Nephron progenitor cell (in vitro differentiated cells): Measurements from ENCODE around the gene NFASC.
A peak's percentile ranks its signal among the peaks of the same experiment; 100 is the strongest.

Experiments used
- DNase-seq: peaks from one replicate; pipeline ENCODE4 v3.0.0; 2021
- H3K27ac Mint-ChIP-seq: 2 replicates; pipeline ENCODE4 v1.8.0; 2021; ENCODE audit warnings: mild to moderate bottlenecking, moderate library complexity, mixed read lengths
- H3K27me3 Mint-ChIP-seq: 2 replicates; pipeline ENCODE4 v1.8.0; 2021; ENCODE audit warnings: mild to moderate bottlenecking, low read depth, mixed read lengths; ENCODE audit not compliant: poor library complexity
- H3K36me3 Mint-ChIP-seq: 2 replicates; pipeline ENCODE4 v1.8.0; 2021; ENCODE audit warnings: low read depth, mixed read lengths
- H3K4me1 Mint-ChIP-seq: 2 replicates; pipeline ENCODE4 v1.8.0; 2021; ENCODE audit warnings: mixed read lengths
- H3K4me3 Mint-ChIP-seq: 2 replicates; pipeline ENCODE4 v1.8.0; 2021; ENCODE audit warnings: mild to moderate bottlenecking, moderate library complexity, mixed read lengths
- H3K9me3 Mint-ChIP-seq: 2 replicates; pipeline ENCODE4 v1.8.0; 2021; ENCODE audit warnings: mild to moderate bottlenecking, moderate library complexity, mixed read lengths
- TF ChIP-seq, protein P1 (sequence below): fragments of 200-600 bp; sonication (generic); IDR thresholded peaks from 2 replicates; pipeline ENCODE4 v1.5.0; 2021; ENCODE audit warnings: antibody characterized with exemption

The NFASC gene

DNA sequence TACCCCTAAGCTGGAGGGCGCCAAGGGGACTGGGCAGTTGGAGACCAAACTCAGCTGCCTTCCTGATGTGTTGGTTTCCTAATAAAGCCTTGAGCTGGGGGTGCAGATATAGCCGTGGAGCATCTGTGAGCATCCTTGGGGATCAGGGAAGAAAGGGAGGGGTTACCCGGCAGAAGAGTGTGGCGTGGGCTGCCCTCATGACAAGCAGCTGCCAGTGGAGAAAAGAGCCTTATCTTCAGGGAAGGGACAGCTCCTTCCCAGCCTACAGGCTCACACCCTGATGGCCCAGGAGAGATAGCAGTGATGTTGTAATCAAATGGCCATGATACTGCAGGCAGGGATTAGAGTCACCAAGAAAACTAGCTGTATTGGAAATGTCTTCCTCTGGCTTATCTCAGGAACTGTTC is 10.8 kb upstream of the NFASC start:
- DNase-seq, result no peak
- H3K36me3 Mint-ChIP-seq, result no peaks in the 10 kb centered on the region
- peaks cover 11% of the 10 kb centered on the region for H3K4me1 Mint-ChIP-seq
- TF ChIP-seq, protein P1, sequence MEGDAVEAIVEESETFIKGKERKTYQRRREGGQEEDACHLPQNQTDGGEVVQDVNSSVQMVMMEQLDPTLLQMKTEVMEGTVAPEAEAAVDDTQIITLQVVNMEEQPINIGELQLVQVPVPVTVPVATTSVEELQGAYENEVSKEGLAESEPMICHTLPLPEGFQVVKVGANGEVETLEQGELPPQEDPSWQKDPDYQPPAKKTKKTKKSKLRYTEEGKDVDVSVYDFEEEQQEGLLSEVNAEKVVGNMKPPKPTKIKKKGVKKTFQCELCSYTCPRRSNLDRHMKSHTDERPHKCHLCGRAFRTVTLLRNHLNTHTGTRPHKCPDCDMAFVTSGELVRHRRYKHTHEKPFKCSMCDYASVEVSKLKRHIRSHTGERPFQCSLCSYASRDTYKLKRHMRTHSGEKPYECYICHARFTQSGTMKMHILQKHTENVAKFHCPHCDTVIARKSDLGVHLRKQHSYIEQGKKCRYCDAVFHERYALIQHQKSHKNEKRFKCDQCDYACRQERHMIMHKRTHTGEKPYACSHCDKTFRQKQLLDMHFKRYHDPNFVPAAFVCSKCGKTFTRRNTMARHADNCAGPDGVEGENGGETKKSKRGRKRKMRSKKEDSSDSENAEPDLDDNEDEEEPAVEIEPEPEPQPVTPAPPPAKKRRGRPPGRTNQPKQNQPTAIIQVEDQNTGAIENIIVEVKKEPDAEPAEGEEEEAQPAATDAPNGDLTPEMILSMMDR, result no peak
- no peaks in the 10 kb centered on the region for H3K9me3 Mint-ChIP-seq
- H3K27me3 Mint-ChIP-seq, result peaks cover 32% of the 10 kb centered on the region
- H3K27ac Mint-ChIP-seq, result no peak overlapping the region
- no peak overlapping the region for H3K4me3 Mint-ChIP-seq

DNA sequence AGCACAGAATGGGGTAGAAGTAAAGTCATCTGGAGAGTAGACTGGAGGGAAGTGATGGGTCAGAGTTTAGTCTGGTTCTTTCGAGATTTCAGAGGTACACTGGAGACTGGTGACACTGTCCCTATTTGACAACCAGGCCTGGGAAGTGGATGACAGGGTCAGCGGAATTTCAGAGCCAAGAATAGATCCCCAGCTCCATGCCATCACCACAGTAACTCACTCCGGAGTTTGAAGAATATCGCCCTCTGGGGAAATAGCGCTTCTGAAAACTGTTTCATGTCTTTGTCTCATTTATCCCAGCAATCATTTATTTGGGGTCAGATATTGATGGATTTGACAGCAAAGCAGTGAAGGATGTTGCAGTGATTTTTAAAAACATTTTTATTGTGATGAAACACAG is 7.6 kb upstream of the NFASC start:
- DNase-seq, result no peak
- H3K27ac Mint-ChIP-seq, result no peak overlapping the region
- TF ChIP-seq, protein P1, result no peak
- peaks cover 21% of the 10 kb centered on the region for H3K27me3 Mint-ChIP-seq
- H3K9me3 Mint-ChIP-seq, result no peaks in the 10 kb centered on the region
- H3K36me3 Mint-ChIP-seq, result no peaks in the 10 kb centered on the region
- H3K4me1 Mint-ChIP-seq, result peaks cover 10% of the 10 kb centered on the region
- H3K4me3 Mint-ChIP-seq, result no peak overlapping the region

GRCh38 chr1:204863730-204864129 is 6.9 kb upstream of the NFASC start:
- Mint-ChIP-seq H3K9me3 (no peaks in the 10 kb centered on the region), H3K27me3 (peaks cover 18% of the 10 kb centered on the region), H3K4me3 (no peak overlapping the region), H3K4me1 (peaks cover 3% of the 10 kb centered on the region), H3K27ac (no peak overlapping the region), H3K36me3 (no peaks in the 10 kb centered on the region)
- DNase-seq, result no peak
- TF ChIP-seq, protein P1, result no peak

DNA sequence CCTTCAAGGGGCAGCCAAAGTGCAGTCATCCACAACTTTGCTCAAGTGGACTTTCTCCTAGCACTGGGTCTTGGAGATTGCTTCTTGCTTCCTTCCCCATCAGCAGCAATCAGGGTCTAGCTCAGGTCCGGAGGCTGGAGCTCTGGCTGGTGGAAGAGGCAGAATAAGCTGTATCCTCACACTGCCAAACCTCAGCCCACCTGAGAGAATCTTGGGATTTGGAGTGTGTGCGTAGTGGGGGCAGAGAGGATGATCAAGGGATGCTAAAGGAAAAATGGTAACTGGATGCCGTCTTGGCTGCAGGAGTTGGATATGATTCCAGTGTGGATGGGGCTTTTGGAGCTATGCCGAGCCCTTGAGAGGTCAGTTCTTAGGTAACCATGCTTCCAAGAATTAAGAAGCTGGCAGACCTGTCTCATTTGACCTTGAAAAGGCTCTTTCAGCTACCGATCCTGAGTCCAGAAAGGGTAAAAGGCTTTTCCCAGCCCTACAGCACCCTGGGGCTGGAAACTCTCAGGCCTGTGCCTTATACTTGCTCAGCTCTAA is 4.5 kb upstream of the NFASC start:
- TF ChIP-seq, protein P1, result no peak
- H3K27ac Mint-ChIP-seq, result no peak overlapping the region
- H3K27me3 Mint-ChIP-seq, result peaks cover 18% of the 10 kb centered on the region
- H3K36me3 Mint-ChIP-seq, result no peaks in the 10 kb centered on the region
- H3K4me1 Mint-ChIP-seq, result no peaks in the 10 kb centered on the region
- H3K9me3 Mint-ChIP-seq, result no peaks in the 10 kb centered on the region
- DNase-seq, result no peak
- H3K4me3 Mint-ChIP-seq, result no peak overlapping the region

DNA sequence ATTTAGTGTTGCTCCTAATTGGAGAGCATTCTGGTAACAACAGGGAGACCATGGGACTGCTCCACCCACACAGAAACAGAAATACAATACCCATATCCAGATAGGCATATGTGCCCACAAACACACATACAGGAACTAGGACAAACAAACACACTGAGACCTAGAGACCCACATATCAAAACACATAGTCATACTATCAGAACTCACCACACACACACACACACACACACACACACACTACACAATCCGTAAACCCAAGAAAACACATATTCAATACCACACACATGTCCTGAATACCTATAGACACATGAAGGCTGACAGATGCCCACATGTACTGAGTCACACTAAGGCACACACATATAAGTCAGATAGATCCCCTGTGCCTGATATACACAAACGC is 3.5 kb upstream of the NFASC start:
- no peaks in the 10 kb centered on the region for H3K9me3 Mint-ChIP-seq
- H3K36me3 Mint-ChIP-seq, result no peaks in the 10 kb centered on the region
- DNase-seq, result no peak
- no peak overlapping the region for H3K4me3 Mint-ChIP-seq
- TF ChIP-seq, protein P1, result no peak
- H3K27me3 Mint-ChIP-seq, result peaks cover 18% of the 10 kb centered on the region
- peak overlapping the region; percentile 3 for H3K27ac Mint-ChIP-seq
- no peaks in the 10 kb centered on the region for H3K4me1 Mint-ChIP-seq

- Mint-ChIP-seq H3K27me3 (peaks cover 17% of the 10 kb centered on the region), H3K27ac (peak overlapping the region; percentile 3), H3K9me3 (no peaks in the 10 kb centered on the region), H3K4me3 (no peak overlapping the region), H3K36me3 (no peaks in the 10 kb centered on the region), H3K4me1 (no peaks in the 10 kb centered on the region)
- TF ChIP-seq, protein P1, result no peak
- DNase-seq, result no peak
Measured at GRCh38 chr1:204867666-204868339, 2.9 kb upstream of the NFASC start.
